ENCODE data around the gene ELF4.

Gene ELF4

GRCh38 chrX:130098210-130098552 is 12.1 kb downstream of the ELF4 start:
- Mint-ChIP-seq H3K4me3 (no peak overlapping the region), H3K27me3 (no peaks in the 10 kb centered on the region), H3K4me1 (peaks cover 55% of the 10 kb centered on the region), H3K27ac (peak overlapping the region; percentile 51), H3K9me3 (no peaks in the 10 kb centered on the region), H3K36me3 (peaks cover 5% of the 10 kb centered on the region)
- ATAC-seq: no peak

GRCh38 chrX:130097507-130098209 is 12.6 kb downstream of the ELF4 start:
- no peak for ATAC-seq
- Mint-ChIP-seq H3K27ac (peak overlapping the region; percentile 51), H3K27me3 (no peaks in the 10 kb centered on the region), H3K4me3 (no peak overlapping the region), H3K36me3 (peaks cover 3% of the 10 kb centered on the region), H3K4me1 (peaks cover 53% of the 10 kb centered on the region), H3K9me3 (no peaks in the 10 kb centered on the region)

GRCh38 chrX:130095249-130096030 is 14.9 kb downstream of the ELF4 start:
- Mint-ChIP-seq H3K27me3 (no peaks in the 10 kb centered on the region), H3K27ac (no peak overlapping the region), H3K4me1 (peaks cover 55% of the 10 kb centered on the region), H3K9me3 (no peaks in the 10 kb centered on the region), H3K4me3 (no peak overlapping the region), H3K36me3 (no peaks in the 10 kb centered on the region)
- no peak for ATAC-seq

GRCh38 chrX:130094696-130095095 is 15.6 kb downstream of the ELF4 start:
- Mint-ChIP-seq H3K36me3 (no peaks in the 10 kb centered on the region), H3K27ac (no peak overlapping the region), H3K4me1 (peaks cover 54% of the 10 kb centered on the region), H3K4me3 (no peak overlapping the region), H3K27me3 (no peaks in the 10 kb centered on the region), H3K9me3 (no peaks in the 10 kb centered on the region)
- ATAC-seq: no peak

GRCh38 chrX:130093271-130093670 is 17.0 kb downstream of the ELF4 start:
- no peaks in the 10 kb centered on the region for H3K27me3 Mint-ChIP-seq
- no peaks in the 10 kb centered on the region for H3K36me3 Mint-ChIP-seq
- H3K4me1 Mint-ChIP-seq: peaks cover 42% of the 10 kb centered on the region
- no peak overlapping the region for H3K4me3 Mint-ChIP-seq
- H3K27ac Mint-ChIP-seq: peak overlapping the region; percentile 86
- H3K9me3 Mint-ChIP-seq: no peaks in the 10 kb centered on the region
- ATAC-seq: no peak

GRCh38 chrX:130091980-130092522 is 18.2 kb downstream of the ELF4 start:
- H3K27ac Mint-ChIP-seq: peak overlapping the region; percentile 86
- peaks cover 5% of the 10 kb centered on the region for H3K36me3 Mint-ChIP-seq
- H3K9me3 Mint-ChIP-seq: no peaks in the 10 kb centered on the region
- H3K4me1 Mint-ChIP-seq: peaks cover 46% of the 10 kb centered on the region
- H3K4me3 Mint-ChIP-seq: peak overlapping the region; percentile 84
- ATAC-seq: peak; percentile 99
- H3K27me3 Mint-ChIP-seq: no peaks in the 10 kb centered on the region

- Mint-ChIP-seq H3K36me3 (peaks cover 5% of the 10 kb centered on the region), H3K9me3 (no peaks in the 10 kb centered on the region), H3K4me1 (peaks cover 56% of the 10 kb centered on the region), H3K4me3 (peak overlapping the region; percentile 36), H3K27me3 (no peaks in the 10 kb centered on the region), H3K27ac (peak overlapping the region; percentile 9)
- ATAC-seq: no peak
These were observed 19.9 kb downstream of the ELF4 start for GRCh38 chrX:130090364-130090763.

GRCh38 chrX:130086447-130087206 is 23.7 kb downstream of the ELF4 start:
- Mint-ChIP-seq H3K27ac (peak overlapping the region; percentile 96), H3K9me3 (no peaks in the 10 kb centered on the region), H3K36me3 (peaks cover 5% of the 10 kb centered on the region), H3K4me3 (peak overlapping the region; percentile 71), H3K27me3 (no peaks in the 10 kb centered on the region), H3K4me1 (peaks cover 69% of the 10 kb centered on the region)
- ATAC-seq: peak; percentile 68

- H3K27ac Mint-ChIP-seq: peak overlapping the region; percentile 96
- peaks cover 74% of the 10 kb centered on the region for H3K4me1 Mint-ChIP-seq
- peaks cover 5% of the 10 kb centered on the region for H3K36me3 Mint-ChIP-seq
- peak overlapping the region; percentile 71 for H3K4me3 Mint-ChIP-seq
- no peaks in the 10 kb centered on the region for H3K9me3 Mint-ChIP-seq
- H3K27me3 Mint-ChIP-seq: no peaks in the 10 kb centered on the region
- ATAC-seq: no peak
These were observed 24.5 kb downstream of the ELF4 start for GRCh38 chrX:130085551-130086446.

GRCh38 chrX:130084631-130085237 is 25.6 kb downstream of the ELF4 start:
- Mint-ChIP-seq H3K4me3 (peak overlapping the region; percentile 79), H3K9me3 (no peaks in the 10 kb centered on the region), H3K27ac (peak overlapping the region; percentile 96), H3K4me1 (peaks cover 71% of the 10 kb centered on the region), H3K27me3 (no peaks in the 10 kb centered on the region), H3K36me3 (peaks cover 5% of the 10 kb centered on the region)
- ATAC-seq: peak; percentile 70

- Mint-ChIP-seq H3K4me1 (peaks cover 75% of the 10 kb centered on the region), H3K36me3 (peaks cover 5% of the 10 kb centered on the region), H3K4me3 (peak overlapping the region; percentile 79), H3K9me3 (no peaks in the 10 kb centered on the region), H3K27me3 (no peaks in the 10 kb centered on the region), H3K27ac (peak overlapping the region; percentile 96)
- ATAC-seq: peak; percentile 67
These were observed 26.5 kb downstream of the ELF4 start for GRCh38 chrX:130083656-130084382.

GRCh38 chrX:130083107-130083490 is 27.2 kb downstream of the ELF4 start:
- Mint-ChIP-seq H3K27ac (peak overlapping the region; percentile 96), H3K27me3 (no peaks in the 10 kb centered on the region), H3K9me3 (no peaks in the 10 kb centered on the region), H3K36me3 (peaks cover 5% of the 10 kb centered on the region), H3K4me3 (peak overlapping the region; percentile 72), H3K4me1 (peaks cover 75% of the 10 kb centered on the region)
- ATAC-seq: no peak

GRCh38 chrX:130082244-130083106 is 27.8 kb downstream of the ELF4 start:
- Mint-ChIP-seq H3K9me3 (no peaks in the 10 kb centered on the region), H3K36me3 (no peaks in the 10 kb centered on the region), H3K27me3 (no peaks in the 10 kb centered on the region), H3K4me1 (peaks cover 69% of the 10 kb centered on the region), H3K4me3 (peak overlapping the region; percentile 72), H3K27ac (peak overlapping the region; percentile 96)
- peak; percentile 82 for ATAC-seq
